ENCODE measurements around the gene TMEM38B.
"Not testable (repeated sequence)": the region's sequence is repeated elsewhere in the genome, so short reads cannot be mapped to it uniquely, and the experiment has no call there.

TMEM38B gene

GRCh38 chr9:105681724-105682123 lies 12.6 kb upstream of the TMEM38B start:
- DNase-seq: no peak

DNA sequence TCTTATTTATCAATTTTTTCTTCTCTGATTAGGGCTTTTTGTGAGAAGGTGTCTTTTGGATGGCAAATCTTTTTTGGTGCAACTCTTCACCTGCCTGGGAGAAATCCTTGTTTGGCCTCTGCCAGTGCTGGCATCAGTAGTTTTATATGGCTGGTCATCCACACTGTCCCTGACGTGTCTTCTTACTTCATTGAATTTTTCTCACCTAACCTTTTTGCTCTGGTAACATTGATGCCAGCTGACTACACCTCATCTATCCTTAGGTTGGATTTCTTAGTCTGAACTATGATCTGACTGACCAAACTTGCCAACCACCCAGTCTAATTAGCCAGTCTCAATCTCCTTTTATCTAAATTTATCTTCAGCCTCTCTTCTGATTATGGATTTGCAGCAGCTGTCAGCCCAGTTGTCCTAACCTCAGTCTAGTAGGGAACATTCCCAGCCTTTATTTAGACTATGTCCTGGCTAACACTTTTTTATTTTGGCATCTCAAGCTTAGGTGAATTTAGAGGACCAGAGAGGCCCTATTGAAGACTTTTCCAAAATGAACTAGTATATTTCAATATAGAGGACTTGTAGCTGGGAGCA lies 10.6 kb upstream of the TMEM38B start:
- no peak for DNase-seq

- no peak for DNase-seq
These were observed 7.4 kb upstream of the TMEM38B start for GRCh38 chr9:105686936-105687335.

GRCh38 chr9:105690742-105691141 lies 3.6 kb upstream of the TMEM38B start:
- DNase-seq: no peak

DNA sequence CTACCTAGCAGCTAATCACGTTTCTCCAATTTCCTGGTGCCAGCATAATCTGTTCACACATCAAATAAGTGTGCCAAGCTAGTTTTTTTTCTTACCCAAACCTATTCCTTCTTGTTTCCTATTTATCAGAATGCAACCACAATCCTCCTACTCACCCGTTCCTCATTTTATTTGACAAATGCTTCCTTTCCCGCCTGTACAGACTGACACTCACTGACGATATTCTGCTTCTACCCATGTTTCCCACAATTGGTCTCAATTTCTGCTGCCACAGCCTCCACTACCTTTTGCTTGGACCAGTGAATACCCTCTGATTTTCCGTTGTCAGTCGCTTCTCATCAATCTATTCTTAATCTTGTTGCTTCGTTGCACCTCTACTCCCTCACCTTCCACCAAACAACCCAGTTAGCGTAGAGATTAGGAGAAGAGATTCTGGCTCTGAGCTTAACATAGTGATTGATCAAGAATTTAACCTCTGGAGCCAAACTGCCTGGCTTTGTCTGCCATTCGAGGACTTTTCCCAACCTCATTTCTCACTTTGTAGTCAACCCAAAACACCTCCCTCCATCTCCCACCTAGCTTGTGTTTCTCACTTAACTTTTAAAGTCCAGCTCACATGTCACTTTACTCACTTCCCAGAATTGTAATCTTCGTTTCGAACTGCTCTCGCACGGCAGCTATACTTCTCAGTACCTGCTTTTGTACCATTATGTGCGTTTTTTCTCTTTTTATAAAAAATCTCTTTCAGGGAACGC lies 729 bp upstream of the TMEM38B start:
- no peak for DNase-seq

DNA sequence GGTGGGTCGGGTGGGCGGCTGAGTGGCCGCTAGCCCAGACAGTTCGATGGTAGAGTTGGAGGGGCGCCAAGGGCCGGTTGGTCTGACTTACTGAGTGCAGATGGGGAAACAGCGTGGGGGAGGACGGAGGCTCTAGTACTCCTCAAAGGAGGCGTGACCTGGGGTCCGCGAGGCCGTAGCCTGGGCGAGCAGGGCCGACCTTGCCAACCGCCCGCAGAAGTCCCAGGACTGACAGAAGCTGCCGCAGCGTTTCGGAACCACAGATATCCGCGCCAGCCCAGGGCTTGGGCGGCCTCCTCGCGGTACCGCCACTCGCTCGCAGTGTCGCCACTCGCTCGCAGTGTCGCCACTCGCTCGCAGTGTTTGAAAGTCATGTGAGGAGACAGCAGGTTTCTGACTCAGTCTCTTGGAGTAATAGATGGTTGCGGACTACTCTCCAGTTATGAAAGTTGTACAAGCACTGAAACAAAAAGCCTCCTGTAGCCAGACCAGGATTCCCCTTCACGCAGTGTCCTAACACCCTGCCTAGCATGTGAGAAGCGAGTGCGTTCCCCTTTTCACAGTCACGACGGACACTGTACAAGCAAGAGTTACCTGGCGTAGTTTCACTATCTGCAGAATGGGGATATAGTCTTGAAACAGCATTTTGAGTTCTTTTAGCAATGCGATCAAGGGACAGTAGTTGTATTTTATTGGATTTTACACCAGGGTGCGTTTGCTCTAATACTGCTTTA lies 674 bp downstream of the TMEM38B start:
- DNase-seq: peak; percentile 44

DNA sequence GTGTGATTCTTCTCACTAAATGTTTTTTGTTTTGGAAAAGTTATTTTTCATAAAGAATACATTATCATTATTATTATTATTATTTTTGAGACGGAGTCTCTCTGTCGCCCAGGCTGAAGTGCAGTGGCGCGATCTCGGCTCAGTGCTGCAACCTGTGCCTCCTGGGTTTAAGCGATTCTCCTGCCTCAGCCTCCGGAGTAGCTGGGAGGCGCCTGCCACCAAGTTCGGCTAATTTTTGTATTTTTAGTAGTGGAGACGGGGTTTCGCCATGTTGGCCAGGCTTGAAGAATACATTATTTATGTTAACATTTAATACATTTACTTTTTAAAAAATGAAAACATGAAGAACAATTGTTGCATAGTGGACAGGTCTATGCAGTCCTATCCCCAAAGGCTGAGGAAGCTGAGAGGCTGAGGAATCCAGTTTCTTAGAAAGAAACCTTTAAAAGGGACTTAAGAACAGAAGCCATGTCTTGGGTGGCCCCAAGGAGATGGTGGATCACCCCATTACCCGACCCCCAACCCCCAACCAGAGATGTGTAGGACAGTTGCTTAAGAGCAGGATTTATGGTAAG lies 2.0 kb downstream of the TMEM38B start:
- no peak for DNase-seq

DNA sequence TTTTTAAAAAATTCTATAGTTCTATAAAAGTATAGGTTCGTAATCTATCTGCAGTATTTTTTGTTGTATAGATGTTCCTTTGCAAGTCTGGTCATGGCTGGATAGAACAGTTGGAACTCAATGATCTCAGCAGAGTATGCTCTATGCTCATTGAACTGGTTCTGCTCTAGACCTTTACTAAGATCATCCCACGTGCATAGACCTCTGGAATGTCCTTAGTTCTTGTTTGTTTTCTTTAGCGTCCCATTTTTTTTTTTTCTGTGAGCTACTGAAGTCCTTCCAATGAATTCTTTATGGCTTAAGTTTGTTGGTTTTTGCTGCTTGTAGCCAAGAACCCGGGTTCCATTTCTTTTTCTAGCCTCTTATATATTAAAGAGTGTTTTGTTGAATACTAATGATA lies 3.5 kb downstream of the TMEM38B start:
- DNase-seq: no peak

DNA sequence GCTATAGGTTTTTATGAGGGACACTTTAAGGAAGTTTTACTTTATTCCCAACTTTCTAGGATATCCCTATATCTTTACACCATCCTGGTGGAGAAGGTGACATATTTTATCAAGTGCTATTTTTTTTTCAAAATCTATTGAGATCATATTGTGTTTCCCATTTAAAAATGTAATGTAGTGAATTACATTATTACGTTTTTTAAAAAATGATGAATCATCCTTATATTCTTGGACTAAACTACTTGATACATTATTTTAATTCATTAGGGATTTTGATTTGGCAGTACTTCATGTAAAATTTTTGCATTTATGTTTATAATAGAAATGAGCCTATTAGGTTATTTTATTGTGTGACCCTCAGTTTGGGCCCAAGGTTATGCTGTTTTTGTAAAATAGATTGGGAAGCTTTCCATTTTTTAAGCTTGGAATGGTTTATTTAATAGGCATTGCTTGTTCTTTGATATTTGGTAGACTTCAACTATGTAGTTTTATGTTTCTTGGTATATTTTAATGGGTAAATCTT lies 4.1 kb downstream of the TMEM38B start:
- DNase-seq: no peak

DNA sequence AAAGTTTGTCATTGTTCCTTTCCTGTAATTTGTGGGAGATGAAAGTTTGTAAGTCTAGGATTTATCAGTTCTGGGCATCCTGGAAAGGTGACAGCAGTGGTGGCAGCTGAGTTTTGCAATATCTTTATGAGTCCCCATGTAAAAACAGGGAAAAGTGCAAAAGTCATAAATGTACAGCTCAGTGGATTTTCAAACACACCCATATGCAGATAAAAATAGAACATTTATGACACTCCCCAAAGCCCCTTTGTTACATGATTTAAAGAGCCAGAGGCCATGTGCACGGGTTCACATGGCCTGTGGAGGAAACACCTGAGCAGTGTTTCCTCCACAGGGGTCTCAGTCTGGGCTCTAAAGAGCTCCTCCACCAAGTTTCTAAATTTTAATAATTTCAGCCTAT lies 6.3 kb downstream of the TMEM38B start:
- DNase-seq: no peak

DNA sequence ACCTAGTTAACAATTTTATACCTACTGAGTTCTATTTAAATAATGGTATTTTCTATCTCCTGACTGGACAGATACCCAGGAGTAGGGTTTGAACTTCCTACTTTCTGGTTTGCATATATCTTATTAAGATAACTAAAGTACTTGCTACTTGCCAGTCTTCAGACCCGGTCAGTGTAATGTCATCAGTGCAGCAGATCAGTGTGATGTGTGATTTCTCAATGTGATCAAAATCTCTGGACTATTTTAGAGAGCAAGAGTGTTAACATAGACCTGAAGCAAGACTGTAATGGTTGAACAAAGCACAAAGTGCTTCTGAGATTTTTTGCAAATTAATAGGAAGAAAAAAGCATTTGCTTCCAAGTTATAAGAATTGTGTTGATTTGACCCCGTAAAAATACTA lies 6.8 kb downstream of the TMEM38B start:
- no peak for DNase-seq

DNA sequence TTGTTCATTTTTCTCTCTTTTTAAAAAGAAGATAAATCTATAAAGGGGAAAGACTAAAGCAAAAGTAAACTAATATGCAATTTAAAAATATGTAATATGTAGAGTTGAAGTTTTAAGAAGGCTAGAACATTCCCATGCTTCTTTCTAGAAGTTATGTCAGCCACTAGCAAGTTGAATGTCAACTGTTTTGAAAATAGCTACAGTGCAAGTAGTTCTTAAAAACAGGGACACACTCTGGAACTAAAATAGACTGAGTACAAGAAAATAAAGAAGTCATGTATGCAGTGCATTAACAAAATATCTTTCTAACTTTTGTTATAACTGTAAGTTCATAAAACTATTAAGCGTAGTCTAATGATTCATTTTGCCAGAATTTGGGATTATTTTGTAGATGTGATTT lies 7.9 kb downstream of the TMEM38B start:
- DNase-seq: no peak

- DNase-seq: not testable (repeated sequence)
These were observed 9.3 kb downstream of the TMEM38B start for GRCh38 chr9:105703638-105704037.

DNA sequence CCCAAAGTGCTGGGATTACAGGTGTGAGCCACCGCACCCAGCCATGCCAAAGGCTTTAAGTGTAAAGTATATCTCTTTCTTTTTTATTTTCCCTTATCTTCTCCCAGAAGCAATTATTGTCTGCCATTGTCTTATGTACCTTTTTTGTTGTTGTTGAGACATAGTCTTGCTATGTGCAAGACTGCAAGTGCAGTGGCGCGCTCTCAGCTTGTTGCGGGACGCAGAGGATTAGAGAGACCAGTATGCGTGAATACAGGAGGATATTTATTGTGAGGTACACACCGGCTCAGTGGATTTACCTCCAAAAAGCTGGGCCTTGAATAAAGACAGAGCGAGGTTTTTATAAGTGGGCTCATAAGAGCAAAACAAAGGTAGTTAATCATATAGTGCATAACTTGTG lies 11.8 kb downstream of the TMEM38B start:
- no peak for DNase-seq

- DNase-seq: no peak
These were observed 14.1 kb downstream of the TMEM38B start for GRCh38 chr9:105708405-105708804.

DNA sequence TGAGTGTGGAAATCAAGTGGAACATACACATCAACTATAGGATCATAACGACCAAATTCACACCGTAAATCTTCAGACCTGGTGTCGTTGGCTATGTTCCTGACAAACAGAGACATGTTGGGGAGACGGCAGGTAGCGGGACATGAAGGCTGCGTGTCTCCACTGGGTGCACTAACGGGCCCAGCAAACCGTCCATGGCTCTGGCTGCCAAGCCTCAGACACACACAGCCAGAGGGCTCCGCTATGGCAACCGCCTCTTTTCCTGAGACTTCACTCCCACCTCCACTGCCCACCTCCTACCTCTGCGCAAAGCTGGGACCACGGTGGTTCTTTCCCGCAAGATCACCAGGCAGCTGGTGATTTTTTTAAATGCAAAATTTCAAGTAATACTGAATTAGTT lies 16.3 kb downstream of the TMEM38B start:
- DNase-seq: no peak

GRCh38 chr9:105711867-105712266 lies 17.5 kb downstream of the TMEM38B start:
- no peak for DNase-seq

DNA sequence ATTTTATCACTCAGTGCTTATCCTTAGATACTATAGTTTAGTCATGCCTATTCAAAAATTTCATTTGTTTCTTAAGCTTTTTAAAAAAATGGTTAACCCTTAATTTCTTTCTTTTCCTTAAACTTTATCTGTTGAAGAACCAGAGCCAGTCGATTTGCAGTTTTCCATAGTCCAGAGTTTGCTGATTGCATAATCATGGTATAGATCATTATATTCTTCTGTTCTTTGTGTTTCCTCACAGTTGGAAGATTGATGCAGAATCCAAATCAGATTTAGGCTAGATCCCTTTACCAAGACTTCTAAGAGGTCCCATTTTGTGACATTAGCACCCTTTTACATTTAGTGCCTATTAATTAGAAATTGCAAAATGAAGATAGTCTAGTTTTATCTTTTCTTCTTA lies 18.0 kb downstream of the TMEM38B start:
- DNase-seq: no peak

- DNase-seq: no peak
These were observed 18.4 kb downstream of the TMEM38B start for GRCh38 chr9:105712773-105713172.

GRCh38 chr9:105713260-105714019 lies 19.1 kb downstream of the TMEM38B start:
- DNase-seq: no peak

GRCh38 chr9:105714020-105714331 lies 19.6 kb downstream of the TMEM38B start:
- DNase-seq: no peak

GRCh38 chr9:105716146-105716545 lies 21.8 kb downstream of the TMEM38B start:
- DNase-seq: no peak

DNA sequence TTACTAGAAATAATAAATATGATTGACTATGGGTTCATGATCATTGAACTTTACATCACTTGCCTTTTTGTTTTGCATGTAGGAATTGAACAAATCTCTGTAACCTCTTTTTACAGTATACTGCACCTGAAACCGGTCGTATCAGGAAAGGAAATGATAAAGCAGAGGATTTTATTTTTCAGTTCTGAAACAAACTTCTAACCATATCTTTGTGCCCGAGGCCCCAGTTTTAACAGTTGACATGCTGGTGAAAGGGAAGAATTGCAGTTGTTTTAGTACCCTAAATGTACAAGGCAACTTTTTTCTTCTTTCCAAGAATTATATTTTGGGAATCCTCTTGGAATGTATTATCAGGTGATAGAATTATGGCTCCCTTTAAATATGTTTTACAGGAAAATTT lies 27.8 kb downstream of the TMEM38B start:
- DNase-seq: no peak
